Measurements from ENCODE around the gene POFUT2.
A peak's percentile ranks its signal among the peaks of the same experiment; 100 is the strongest.

Gene POFUT2

GRCh38 chr21:45228171-45228641, 59.5 kb downstream of the POFUT2 start:
- DNase-seq, result no peak
- Histone ChIP-seq H3K36me3 (peaks cover 4% of the 10 kb centered on the region; the same call in 1 of the 2 replicates), H3K27me3 (ENCODE audit: insufficient read depth, low read depth, severe bottlenecking) (no peaks in the 10 kb centered on the region), H3K9me3 (ENCODE audit: severe bottlenecking) (no peaks in the 10 kb centered on the region), H3K4me3 (ENCODE audit: low read depth, low read length) (no peak overlapping the region), H3K27ac (no peak overlapping the region)
- TF ChIP-seq, protein P1, sequence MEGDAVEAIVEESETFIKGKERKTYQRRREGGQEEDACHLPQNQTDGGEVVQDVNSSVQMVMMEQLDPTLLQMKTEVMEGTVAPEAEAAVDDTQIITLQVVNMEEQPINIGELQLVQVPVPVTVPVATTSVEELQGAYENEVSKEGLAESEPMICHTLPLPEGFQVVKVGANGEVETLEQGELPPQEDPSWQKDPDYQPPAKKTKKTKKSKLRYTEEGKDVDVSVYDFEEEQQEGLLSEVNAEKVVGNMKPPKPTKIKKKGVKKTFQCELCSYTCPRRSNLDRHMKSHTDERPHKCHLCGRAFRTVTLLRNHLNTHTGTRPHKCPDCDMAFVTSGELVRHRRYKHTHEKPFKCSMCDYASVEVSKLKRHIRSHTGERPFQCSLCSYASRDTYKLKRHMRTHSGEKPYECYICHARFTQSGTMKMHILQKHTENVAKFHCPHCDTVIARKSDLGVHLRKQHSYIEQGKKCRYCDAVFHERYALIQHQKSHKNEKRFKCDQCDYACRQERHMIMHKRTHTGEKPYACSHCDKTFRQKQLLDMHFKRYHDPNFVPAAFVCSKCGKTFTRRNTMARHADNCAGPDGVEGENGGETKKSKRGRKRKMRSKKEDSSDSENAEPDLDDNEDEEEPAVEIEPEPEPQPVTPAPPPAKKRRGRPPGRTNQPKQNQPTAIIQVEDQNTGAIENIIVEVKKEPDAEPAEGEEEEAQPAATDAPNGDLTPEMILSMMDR (IDR thresholded peaks at IDR 0.05; ENCODE audit: low read depth, low read length), result no peak

- H3K4me3 ChIP-seq (ENCODE audit: low read depth, low read length), result no peak overlapping the region
- no peaks in the 10 kb centered on the region for H3K9me3 ChIP-seq (ENCODE audit: severe bottlenecking)
- H3K36me3 ChIP-seq, result peaks cover 4% of the 10 kb centered on the region; the same call in 1 of the 2 replicates
- DNase-seq, result no peak
- TF ChIP-seq, protein P1 (IDR thresholded peaks at IDR 0.05; ENCODE audit: low read depth, low read length), result peak; percentile 34
- no peak overlapping the region for H3K27ac ChIP-seq
- H3K27me3 ChIP-seq (ENCODE audit: insufficient read depth, low read depth, severe bottlenecking), result no peaks in the 10 kb centered on the region
Observed at GRCh38 chr21:45227735-45228134, 60.0 kb downstream of the POFUT2 start.

DNA sequence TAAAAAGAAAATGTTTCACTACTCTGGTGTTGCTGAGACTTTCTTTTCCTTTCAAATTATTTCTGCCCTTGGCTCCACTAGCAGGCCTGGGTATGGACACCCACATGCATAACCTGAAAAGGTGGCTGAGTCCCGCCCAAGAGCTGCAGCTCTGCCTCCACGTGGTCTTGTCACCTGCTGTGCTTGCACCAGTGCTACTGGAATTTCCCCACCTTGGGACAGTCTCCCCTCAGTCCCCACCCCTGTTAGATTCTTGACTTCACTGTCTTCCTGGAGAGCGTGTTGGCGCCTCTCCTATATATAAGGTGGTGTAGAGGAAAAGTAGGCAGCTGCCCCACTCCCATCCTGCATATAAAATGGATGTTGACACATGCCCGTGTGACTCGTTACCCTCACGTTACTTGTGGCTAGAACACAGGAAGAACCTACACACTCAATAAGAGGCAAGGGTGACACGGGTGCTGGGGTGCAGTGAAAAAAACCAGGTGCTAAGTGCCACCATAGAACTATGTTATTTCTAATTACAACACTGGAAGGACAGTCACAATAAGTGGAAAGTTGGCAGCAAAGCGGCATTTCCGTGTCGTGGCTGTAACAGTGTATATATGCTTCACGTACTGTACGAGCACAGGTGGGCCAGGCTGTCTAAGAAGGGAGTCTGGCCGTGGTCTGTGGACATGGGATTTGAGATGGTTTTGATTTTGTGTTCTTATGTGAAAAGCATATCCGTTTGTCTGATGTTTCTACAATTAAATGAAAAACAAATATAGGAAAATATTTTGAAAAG, 61.0 kb downstream of the POFUT2 start:
- no peak for DNase-seq
- peaks cover 5% of the 10 kb centered on the region for H3K36me3 ChIP-seq
- H3K27me3 ChIP-seq (ENCODE audit: insufficient read depth, low read depth, severe bottlenecking), result no peaks in the 10 kb centered on the region
- H3K9me3 ChIP-seq (ENCODE audit: severe bottlenecking), result no peaks in the 10 kb centered on the region
- H3K27ac ChIP-seq, result no peak overlapping the region
- TF ChIP-seq, protein P1 (IDR thresholded peaks at IDR 0.05; ENCODE audit: low read depth, low read length), result no peak
- no peak overlapping the region for H3K4me3 ChIP-seq (ENCODE audit: low read depth, low read length)

DNA sequence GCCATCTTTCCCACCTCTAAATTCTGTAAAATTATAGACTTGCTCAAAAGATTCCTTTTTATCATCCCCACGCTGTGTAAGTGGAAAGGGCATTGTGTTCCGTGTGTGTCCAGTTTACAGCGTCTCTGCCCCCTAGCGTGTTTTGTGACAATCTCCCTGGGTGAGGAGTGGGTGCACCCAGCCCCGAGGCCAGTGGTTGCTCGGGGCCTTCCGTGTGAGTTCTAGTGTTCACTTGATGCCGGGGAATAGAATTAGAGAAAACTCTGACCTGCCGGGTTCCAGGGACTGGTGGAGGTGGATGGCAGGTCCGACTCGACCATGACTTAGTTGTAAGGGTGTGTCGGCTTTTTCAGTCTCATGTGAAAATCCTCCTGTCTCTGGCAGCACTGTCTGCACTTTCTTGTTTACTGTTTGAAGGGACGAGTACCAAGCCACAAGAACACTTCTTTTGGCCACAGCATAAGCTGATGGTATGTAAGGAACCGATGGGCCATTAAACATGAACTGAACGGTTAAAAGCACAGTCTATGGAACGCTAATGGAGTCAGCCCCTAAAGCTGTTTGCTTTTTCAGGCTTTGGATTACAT, 61.9 kb downstream of the POFUT2 start:
- Histone ChIP-seq H3K27me3 (ENCODE audit: insufficient read depth, low read depth, severe bottlenecking) (no peaks in the 10 kb centered on the region), H3K9me3 (ENCODE audit: severe bottlenecking) (no peaks in the 10 kb centered on the region), H3K4me3 (ENCODE audit: low read depth, low read length) (no peak overlapping the region), H3K27ac (peak overlapping the region; percentile 20), H3K36me3 (peaks cover 14% of the 10 kb centered on the region)
- TF ChIP-seq, protein P1 (IDR thresholded peaks at IDR 0.05; ENCODE audit: low read depth, low read length), result peak; percentile 55; the same call in 1 of the 2 replicates
- DNase-seq, result peak; percentile 54

DNA sequence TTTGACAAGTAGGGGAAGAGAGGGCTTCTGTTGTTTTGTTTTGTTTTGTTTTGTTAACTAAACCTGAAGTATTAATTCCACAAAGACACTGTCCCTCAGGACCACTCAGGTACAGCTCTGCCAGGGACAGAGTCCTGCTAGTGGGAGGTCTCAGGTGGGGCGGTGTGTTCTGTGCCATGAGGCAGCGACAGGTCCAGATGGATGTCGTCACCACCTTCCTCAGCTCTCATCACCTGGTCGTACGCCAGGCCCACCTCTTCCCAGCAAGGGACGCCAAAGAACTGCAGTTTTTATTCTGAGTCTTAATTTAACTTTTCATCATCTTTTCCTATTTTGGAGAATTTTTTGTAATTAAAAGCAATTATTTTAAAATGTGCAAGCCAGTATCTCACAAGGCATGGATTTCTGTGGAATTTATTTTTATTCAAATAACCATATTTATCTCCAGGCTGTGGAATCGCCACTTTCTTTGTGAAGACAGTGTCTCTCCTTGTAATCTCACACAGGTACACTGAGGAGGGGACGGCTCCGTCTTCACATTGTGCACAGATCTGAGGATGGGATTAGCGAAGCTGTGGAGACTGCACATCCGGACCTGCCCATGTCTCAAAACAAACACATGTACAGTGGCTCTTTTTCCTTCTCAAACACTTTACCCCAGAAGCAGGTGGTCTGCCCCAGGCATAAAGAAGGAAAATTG, 62.5 kb downstream of the POFUT2 start:
- Histone ChIP-seq H3K4me3 (ENCODE audit: low read depth, low read length) (no peak overlapping the region), H3K27ac (peak overlapping the region; percentile 20), H3K27me3 (ENCODE audit: insufficient read depth, low read depth, severe bottlenecking) (no peaks in the 10 kb centered on the region), H3K36me3 (peaks cover 18% of the 10 kb centered on the region), H3K9me3 (ENCODE audit: severe bottlenecking) (no peaks in the 10 kb centered on the region)
- DNase-seq, result peak; percentile 64
- TF ChIP-seq, protein P1 (IDR thresholded peaks at IDR 0.05; ENCODE audit: low read depth, low read length), result no peak

Measured in WERI-Rb-1 (cell line).